ENCODE results near the gene B4GALT5. TPM values are rescaled to one million over a fixed set of nuclear protein-coding genes. Genes with fewer than 3 reads are reported as not detected.

B4GALT5 gene
- total and polyA plus RNA-seq, 4 experiments from 2014 or later = 0.43 to 6.2 (median 4.0) TPM

DNA sequence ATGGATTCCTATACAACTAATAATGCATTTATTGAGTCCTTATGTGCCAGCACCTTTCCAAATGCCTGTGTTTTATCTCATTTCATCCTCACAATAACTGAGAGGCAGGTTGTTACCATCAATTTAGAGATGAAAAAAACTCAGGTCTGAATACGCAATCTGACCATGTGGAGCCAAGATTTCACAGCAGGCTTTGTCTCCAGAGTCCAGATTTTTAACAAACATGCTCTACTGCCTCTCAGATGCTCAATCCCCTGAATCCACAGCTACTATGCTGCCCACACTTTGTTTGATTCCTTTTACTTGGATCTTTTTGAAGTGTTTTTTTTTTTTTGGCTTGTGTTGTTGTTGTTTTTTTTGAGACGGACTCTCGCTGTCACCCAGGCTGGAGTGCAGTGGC is 46.8 kb downstream of the B4GALT5 start:
- CTCF ChIA-PET (ENCODE audit: partially characterized antibody) = interaction anchor here (1.6 kb wide), 1 partner anchor 9 kb away, joined by 5 read pairs; no protein-coding TSS in a partner anchor
- peaks cover 46% of the 10 kb centered on the region for H3K4me1 ChIP-seq (ENCODE audit: insufficient read depth, low read length)
- Mint-ChIP-seq H3K27me3 (no peaks in the 10 kb centered on the region), H3K4me3 (peak overlapping the region in 1 of 8 donors; percentile 5), H3K36me3 (no peaks in the 10 kb centered on the region), H3K9me3 (peaks cover 0 to 2% (median 0%) of the 10 kb centered on the region in 8 donors), H3K27ac (peak overlapping the region in 2 of 7 donors; percentile 29 to 56), H3K4me1 (peaks cover 33 to 63% (median 46%) of the 10 kb centered on the region in 4 donors)
- no peak for DNase-seq
- H3K36me3 ChIP-seq (ENCODE audit: insufficient read depth, low read length) = no peaks in the 10 kb centered on the region
- no peak overlapping the region for H3K27ac ChIP-seq (ENCODE audit: low read depth, low read length)
- H3K9me3 ChIP-seq (ENCODE audit: control insufficient read depth in 1 of 2, low read length in 2 of 2) = no peaks in the 10 kb centered on the region
- H3K4me3 ChIP-seq (ENCODE audit: low read length in 2 of 2) = no peak overlapping the region
- POLR2A ChIA-PET (ENCODE audit: partially characterized antibody) = no interaction called here
- intact Hi-C loops (cut with micrococcal nuclease) = no loop called here
- H3K27me3 ChIP-seq (ENCODE audit: insufficient read depth, low read length) = no peaks in the 10 kb centered on the region

GRCh38 chr20:49665796-49666195 is 47.9 kb downstream of the B4GALT5 start:
- ChIA-PET POLR2A (ENCODE audit: partially characterized antibody) (no interaction called here), CTCF (ENCODE audit: partially characterized antibody) (interaction anchor here (0.6 kb wide), 1 partner anchor 10 kb away, joined by 3 read pairs; no protein-coding TSS in a partner anchor)
- H3K27me3 ChIP-seq (ENCODE audit: insufficient read depth, low read length) = no peaks in the 10 kb centered on the region
- Mint-ChIP-seq H3K27ac (peak overlapping the region in 5 of 7 donors; percentile 3 to 62 (median 35)), H3K36me3 (no peaks in the 10 kb centered on the region), H3K4me3 (no peak overlapping the region), H3K4me1 (peaks cover 30 to 57% (median 44%) of the 10 kb centered on the region in 4 donors), H3K27me3 (no peaks in the 10 kb centered on the region), H3K9me3 (no peaks in the 10 kb centered on the region)
- intact Hi-C loops (cut with micrococcal nuclease) = no loop called here
- H3K36me3 ChIP-seq (ENCODE audit: insufficient read depth, low read length) = no peaks in the 10 kb centered on the region
- no peaks in the 10 kb centered on the region for H3K9me3 ChIP-seq (ENCODE audit: control insufficient read depth in 1 of 2, low read length in 2 of 2)
- H3K27ac ChIP-seq (ENCODE audit: low read depth, low read length) = no peak overlapping the region
- no peak for DNase-seq
- no peak overlapping the region for H3K4me3 ChIP-seq (ENCODE audit: low read length in 2 of 2)
- peaks cover 36% of the 10 kb centered on the region for H3K4me1 ChIP-seq (ENCODE audit: insufficient read depth, low read length)

GRCh38 chr20:49664612-49665313 is 48.9 kb downstream of the B4GALT5 start:
- H3K4me1 ChIP-seq (ENCODE audit: insufficient read depth, low read length) = peaks cover 26% of the 10 kb centered on the region
- Mint-ChIP-seq H3K4me1 (peaks cover 22 to 46% (median 34%) of the 10 kb centered on the region in 4 donors), H3K36me3 (no peaks in the 10 kb centered on the region), H3K4me3 (no peak overlapping the region), H3K27me3 (no peaks in the 10 kb centered on the region), H3K9me3 (no peaks in the 10 kb centered on the region), H3K27ac (no peak overlapping the region)
- no peaks in the 10 kb centered on the region for H3K9me3 ChIP-seq (ENCODE audit: control insufficient read depth in 1 of 2, low read length in 2 of 2)
- H3K36me3 ChIP-seq (ENCODE audit: insufficient read depth, low read length) = no peaks in the 10 kb centered on the region
- H3K27ac ChIP-seq (ENCODE audit: low read depth, low read length) = no peak overlapping the region
- intact Hi-C loops (cut with micrococcal nuclease) = no loop called here
- DNase-seq = no peak
- H3K4me3 ChIP-seq (ENCODE audit: low read length in 2 of 2) = no peak overlapping the region
- H3K27me3 ChIP-seq (ENCODE audit: insufficient read depth, low read length) = no peaks in the 10 kb centered on the region
- ChIA-PET CTCF (ENCODE audit: partially characterized antibody) (interaction anchor here (1.4 kb wide), 1 partner anchor 11 kb away, joined by 7 read pairs; no protein-coding TSS in a partner anchor), POLR2A (ENCODE audit: partially characterized antibody) (interaction anchor here (1.6 kb wide), 1 partner anchor 11 kb away, joined by 9 read pairs; no protein-coding TSS in a partner anchor)

GRCh38 chr20:49663112-49663511 is 50.6 kb downstream of the B4GALT5 start:
- Mint-ChIP-seq H3K4me1 (peaks cover 13 to 31% (median 21%) of the 10 kb centered on the region in 4 donors), H3K9me3 (no peaks in the 10 kb centered on the region), H3K36me3 (no peaks in the 10 kb centered on the region), H3K4me3 (no peak overlapping the region), H3K27ac (no peak overlapping the region), H3K27me3 (no peaks in the 10 kb centered on the region)
- intact Hi-C loops (cut with micrococcal nuclease) = no loop called here
- Histone ChIP-seq H3K27me3 (ENCODE audit: insufficient read depth, low read length) (no peaks in the 10 kb centered on the region), H3K9me3 (ENCODE audit: control insufficient read depth in 1 of 2, low read length in 2 of 2) (no peaks in the 10 kb centered on the region), H3K4me3 (ENCODE audit: low read length in 2 of 2) (no peak overlapping the region), H3K36me3 (ENCODE audit: insufficient read depth, low read length) (no peaks in the 10 kb centered on the region), H3K4me1 (ENCODE audit: insufficient read depth, low read length) (peaks cover 12% of the 10 kb centered on the region), H3K27ac (ENCODE audit: low read depth, low read length) (no peak overlapping the region)
- no peak for DNase-seq
- ChIA-PET CTCF (ENCODE audit: partially characterized antibody) (interaction anchor here (0.9 to 2.1 kb wide), 2 partner anchors 38 to 183 kb away, joined by 3 to 5 read pairs; no protein-coding TSS in a partner anchor), POLR2A (ENCODE audit: partially characterized antibody) (interaction anchor here (0.5 kb wide), 1 partner anchor 26 kb away, joined by 3 read pairs; no protein-coding TSS in a partner anchor)

DNA sequence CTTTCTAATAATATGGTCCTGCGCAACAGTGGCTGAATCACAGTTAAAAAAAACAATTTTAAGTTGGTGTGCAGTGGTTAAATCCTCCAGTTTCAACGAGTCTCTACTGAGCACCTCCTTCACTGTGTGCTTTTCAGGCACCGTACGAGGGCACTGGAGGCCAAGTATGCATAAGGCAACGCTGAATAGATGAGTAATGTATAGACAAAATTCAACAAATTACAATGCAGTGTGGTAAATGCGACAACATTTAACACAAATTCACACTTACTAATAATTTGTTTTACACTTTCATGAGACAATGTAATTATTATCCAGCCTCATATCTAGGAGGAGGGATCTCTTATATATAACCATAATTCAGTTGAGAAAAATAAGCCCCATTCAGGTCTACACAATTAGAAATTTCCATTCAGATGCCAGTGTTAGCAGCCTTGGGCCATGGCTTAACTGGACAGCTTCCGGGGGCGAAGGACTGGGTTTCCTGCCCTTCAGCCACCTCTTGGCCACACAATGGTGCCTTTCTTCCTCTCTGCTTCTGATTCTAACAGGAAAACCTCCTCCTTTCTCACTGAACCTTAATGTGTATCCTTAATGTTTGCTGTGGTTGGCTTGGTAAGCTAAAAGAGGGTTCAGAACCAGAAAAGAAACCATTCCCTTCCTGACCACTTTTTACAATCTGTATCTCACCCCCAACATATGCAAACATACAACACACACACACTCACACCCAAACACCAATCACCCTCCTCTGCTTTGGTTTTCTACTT is 51.9 kb downstream of the B4GALT5 start:
- H3K27me3 Mint-ChIP-seq = no peaks in the 10 kb centered on the region
- no peak overlapping the region for H3K4me3 ChIP-seq (ENCODE audit: low read length in 2 of 2)
- ChIA-PET POLR2A (ENCODE audit: partially characterized antibody) (interaction anchor here (1.1 kb wide), 1 partner anchor 14 kb away, joined by 3 read pairs; no protein-coding TSS in a partner anchor), CTCF (ENCODE audit: partially characterized antibody) (interaction anchor here (0.9 to 2.1 kb wide), 3 partner anchors 13 to 185 kb away, joined by 3 to 5 read pairs (median 3); no protein-coding TSS in a partner anchor)
- H3K27me3 ChIP-seq (ENCODE audit: insufficient read depth, low read length) = no peaks in the 10 kb centered on the region
- intact Hi-C loops (cut with micrococcal nuclease) = no loop called here
- H3K4me1 ChIP-seq (ENCODE audit: insufficient read depth, low read length) = peaks cover 11% of the 10 kb centered on the region
- H3K36me3 Mint-ChIP-seq = peaks cover 2 to 6% of the 10 kb centered on the region in 2 donors
- H3K27ac Mint-ChIP-seq = peak overlapping the region in 3 of 7 donors; percentile 2 to 30 (median 14)
- no peak overlapping the region for H3K27ac ChIP-seq (ENCODE audit: low read depth, low read length)
- H3K36me3 ChIP-seq (ENCODE audit: insufficient read depth, low read length) = no peaks in the 10 kb centered on the region
- no peaks in the 10 kb centered on the region for H3K9me3 ChIP-seq (ENCODE audit: control insufficient read depth in 1 of 2, low read length in 2 of 2)
- H3K9me3 Mint-ChIP-seq = no peaks in the 10 kb centered on the region
- H3K4me3 Mint-ChIP-seq = peak overlapping the region in 1 of 8 donors; percentile 1
- no peak for DNase-seq
- peaks cover 13 to 31% (median 26%) of the 10 kb centered on the region in 4 donors for H3K4me1 Mint-ChIP-seq

DNA sequence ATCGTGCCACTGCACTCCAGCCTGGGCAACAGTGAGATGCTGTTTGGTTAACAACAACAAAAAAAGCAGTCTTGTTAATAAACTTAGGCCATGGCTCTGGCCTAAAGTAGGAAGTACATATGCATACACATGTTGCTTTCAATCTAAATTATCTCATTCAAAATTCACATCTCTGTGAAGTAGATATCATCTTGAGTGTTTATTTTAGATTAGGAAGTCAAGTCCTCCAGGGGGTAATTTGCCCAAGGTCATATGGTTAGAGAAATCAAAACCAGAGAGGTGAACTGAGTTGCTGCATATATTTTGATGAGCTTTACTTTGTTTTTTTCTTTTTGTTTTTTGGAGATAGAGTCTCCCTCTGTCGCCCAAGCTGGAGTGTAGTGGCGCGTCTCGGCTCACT is 52.8 kb downstream of the B4GALT5 start:
- ChIA-PET CTCF (ENCODE audit: partially characterized antibody) (interaction anchor here (2.1 kb wide), 1 partner anchor 185 kb away, joined by 5 read pairs; no protein-coding TSS in a partner anchor), POLR2A (ENCODE audit: partially characterized antibody) (no interaction called here)
- H3K9me3 Mint-ChIP-seq = peaks cover 0 to 2% (median 0%) of the 10 kb centered on the region in 8 donors
- Histone ChIP-seq H3K27ac (ENCODE audit: low read depth, low read length) (no peak overlapping the region), H3K9me3 (ENCODE audit: control insufficient read depth in 1 of 2, low read length in 2 of 2) (no peaks in the 10 kb centered on the region), H3K36me3 (ENCODE audit: insufficient read depth, low read length) (no peaks in the 10 kb centered on the region), H3K4me1 (ENCODE audit: insufficient read depth, low read length) (peaks cover 11% of the 10 kb centered on the region), H3K27me3 (ENCODE audit: insufficient read depth, low read length) (no peaks in the 10 kb centered on the region), H3K4me3 (ENCODE audit: low read length in 2 of 2) (no peak overlapping the region)
- intact Hi-C loops (cut with micrococcal nuclease) = no loop called here
- H3K27me3 Mint-ChIP-seq = no peaks in the 10 kb centered on the region
- DNase-seq = no peak
- H3K36me3 Mint-ChIP-seq = peaks cover 8 to 14% of the 10 kb centered on the region in 2 donors
- H3K27ac Mint-ChIP-seq = peak overlapping the region in 1 of 7 donors; percentile 36
- H3K4me3 Mint-ChIP-seq = no peak overlapping the region
- peaks cover 13 to 31% (median 26%) of the 10 kb centered on the region in 4 donors for H3K4me1 Mint-ChIP-seq

DNA sequence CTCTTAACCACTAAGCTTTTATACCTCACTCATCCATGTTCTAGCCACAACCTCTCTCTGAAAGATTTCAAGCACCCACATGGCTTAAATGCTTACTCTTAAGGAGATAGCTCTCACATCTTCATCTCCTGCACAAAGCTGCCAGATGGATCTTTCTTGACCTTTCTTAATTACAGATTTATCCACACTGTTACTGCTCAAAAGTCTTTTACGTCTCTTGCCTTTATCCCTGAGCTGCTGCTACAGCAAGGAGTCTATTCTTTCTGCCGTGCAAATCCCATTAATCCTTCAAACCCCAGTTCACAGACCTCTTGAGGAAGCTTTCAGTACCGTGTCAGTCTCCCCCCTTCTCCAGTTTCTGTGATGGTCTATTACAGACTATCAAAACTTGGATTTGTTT is 54.6 kb downstream of the B4GALT5 start:
- Histone ChIP-seq H3K36me3 (ENCODE audit: insufficient read depth, low read length) (no peaks in the 10 kb centered on the region), H3K27me3 (ENCODE audit: insufficient read depth, low read length) (no peaks in the 10 kb centered on the region), H3K4me1 (ENCODE audit: insufficient read depth, low read length) (peaks cover 5% of the 10 kb centered on the region), H3K27ac (ENCODE audit: low read depth, low read length) (no peak overlapping the region), H3K4me3 (ENCODE audit: low read length in 2 of 2) (no peak overlapping the region), H3K9me3 (ENCODE audit: control insufficient read depth in 1 of 2, low read length in 2 of 2) (no peaks in the 10 kb centered on the region)
- Mint-ChIP-seq H3K4me3 (no peak overlapping the region), H3K4me1 (peaks cover 8 to 25% (median 17%) of the 10 kb centered on the region in 4 donors), H3K9me3 (peaks cover 0 to 2% (median 0%) of the 10 kb centered on the region in 8 donors), H3K27me3 (no peaks in the 10 kb centered on the region), H3K36me3 (peaks cover 14 to 22% of the 10 kb centered on the region in 2 donors), H3K27ac (no peak overlapping the region)
- no peak for DNase-seq
- POLR2A ChIA-PET (ENCODE audit: partially characterized antibody) = interaction anchor here (3.8 kb wide), 1 partner anchor 16 kb away, joined by 11 read pairs; no protein-coding TSS in a partner anchor
- CTCF ChIA-PET (ENCODE audit: partially characterized antibody) = interaction anchor here (1.5 kb wide), 1 partner anchor 10 kb away, joined by 5 read pairs; no protein-coding TSS in a partner anchor
- intact Hi-C loops (cut with micrococcal nuclease) = no loop called here
